ENCODE data around the gene AKT2.

The AKT2 gene

DNA sequence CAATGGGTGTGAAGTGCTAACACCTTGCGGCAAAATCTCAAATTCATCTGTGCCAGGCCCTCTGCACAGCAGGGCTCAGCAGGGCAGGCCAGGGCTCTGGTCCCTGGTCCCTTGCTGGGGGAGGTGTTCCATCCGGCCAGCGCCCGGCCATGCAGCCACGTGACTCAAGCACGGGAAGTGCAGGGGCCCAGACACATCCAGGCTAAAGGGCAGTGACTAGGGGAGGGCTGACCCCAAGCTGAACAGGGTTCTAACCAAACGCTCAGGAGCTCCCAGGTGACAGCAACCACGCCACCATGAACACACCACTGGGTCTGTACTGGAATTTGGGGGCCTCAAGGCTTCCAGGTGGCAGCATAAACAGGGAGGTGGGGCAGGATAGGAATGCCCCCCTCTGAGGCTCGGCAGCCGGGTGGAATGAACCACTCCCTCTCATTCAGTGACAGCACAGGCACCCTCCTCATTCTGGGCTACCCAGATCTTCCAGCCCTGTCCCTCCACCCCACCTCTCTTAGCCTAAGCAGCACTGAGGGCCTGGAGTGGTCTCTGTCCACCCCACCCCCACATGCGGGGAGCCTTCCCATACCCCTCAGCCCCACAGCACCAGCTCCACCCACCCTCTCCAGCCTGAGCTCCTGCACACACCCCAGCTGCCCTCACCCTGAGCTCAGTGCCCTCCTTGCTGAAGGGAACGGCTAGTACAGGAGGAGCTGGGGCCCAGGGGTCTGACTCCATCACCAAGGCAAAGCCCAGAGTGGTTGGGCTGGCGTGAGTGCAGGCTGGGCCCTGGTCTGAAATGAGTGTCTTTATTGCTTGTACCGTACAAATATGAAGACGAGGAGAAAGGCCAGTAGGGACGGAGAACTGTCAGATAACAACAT lies 53.4 kb downstream of the AKT2 start:
- Histone ChIP-seq H3K79me2 (ENCODE audit: low read length) (no peaks in the 10 kb centered on the region), H3K4me2 (ENCODE audit: low read depth, low read length) (no peak overlapping the region), H4K20me1 (ENCODE audit: insufficient read depth, low read length) (no peaks in the 10 kb centered on the region), H3K36me3 (replicated peaks; ENCODE audit: insufficient read depth, low read length) (no peaks in the 10 kb centered on the region), H3F3A (ENCODE audit: insufficient read depth, low read length) (no peaks in the 10 kb centered on the region), H3K4me1 (ENCODE audit: low read length) (no peaks in the 10 kb centered on the region), H2AFZ (ENCODE audit: low read length) (no peak overlapping the region), H3K4me3 (ENCODE audit: low read length) (no peak overlapping the region), H3K27me3 (replicated peaks; ENCODE audit: insufficient read depth, low read length) (0 out of 2 replicates have a peak, but pooled peaks cover under 1% of the 10 kb centered on the region), H3K9me3 (replicated peaks; ENCODE audit: insufficient read depth, low read length) (no peaks in the 10 kb centered on the region), H3K9ac (ENCODE audit: low read length) (no peak overlapping the region), H3K9me2 (replicated peaks; ENCODE audit: insufficient read depth, low read length) (no peaks in the 10 kb centered on the region), H3K27ac (ENCODE audit: low read length) (no peak overlapping the region)
- DNase-seq = no peak
- no peak for TF ChIP-seq EZH2 (optimal IDR thresholded peaks at IDR 0.05; ENCODE audit: low read depth, low read length)
- TF ChIP-seq, protein P1, sequence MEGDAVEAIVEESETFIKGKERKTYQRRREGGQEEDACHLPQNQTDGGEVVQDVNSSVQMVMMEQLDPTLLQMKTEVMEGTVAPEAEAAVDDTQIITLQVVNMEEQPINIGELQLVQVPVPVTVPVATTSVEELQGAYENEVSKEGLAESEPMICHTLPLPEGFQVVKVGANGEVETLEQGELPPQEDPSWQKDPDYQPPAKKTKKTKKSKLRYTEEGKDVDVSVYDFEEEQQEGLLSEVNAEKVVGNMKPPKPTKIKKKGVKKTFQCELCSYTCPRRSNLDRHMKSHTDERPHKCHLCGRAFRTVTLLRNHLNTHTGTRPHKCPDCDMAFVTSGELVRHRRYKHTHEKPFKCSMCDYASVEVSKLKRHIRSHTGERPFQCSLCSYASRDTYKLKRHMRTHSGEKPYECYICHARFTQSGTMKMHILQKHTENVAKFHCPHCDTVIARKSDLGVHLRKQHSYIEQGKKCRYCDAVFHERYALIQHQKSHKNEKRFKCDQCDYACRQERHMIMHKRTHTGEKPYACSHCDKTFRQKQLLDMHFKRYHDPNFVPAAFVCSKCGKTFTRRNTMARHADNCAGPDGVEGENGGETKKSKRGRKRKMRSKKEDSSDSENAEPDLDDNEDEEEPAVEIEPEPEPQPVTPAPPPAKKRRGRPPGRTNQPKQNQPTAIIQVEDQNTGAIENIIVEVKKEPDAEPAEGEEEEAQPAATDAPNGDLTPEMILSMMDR (IDR thresholded peaks at IDR 0.05; ENCODE audit: low read length) = no peak
- TF ChIP-seq EZH2phosphoT487 (IDR thresholded peaks at IDR 0.05; ENCODE audit: low read length) = no peak

DNA sequence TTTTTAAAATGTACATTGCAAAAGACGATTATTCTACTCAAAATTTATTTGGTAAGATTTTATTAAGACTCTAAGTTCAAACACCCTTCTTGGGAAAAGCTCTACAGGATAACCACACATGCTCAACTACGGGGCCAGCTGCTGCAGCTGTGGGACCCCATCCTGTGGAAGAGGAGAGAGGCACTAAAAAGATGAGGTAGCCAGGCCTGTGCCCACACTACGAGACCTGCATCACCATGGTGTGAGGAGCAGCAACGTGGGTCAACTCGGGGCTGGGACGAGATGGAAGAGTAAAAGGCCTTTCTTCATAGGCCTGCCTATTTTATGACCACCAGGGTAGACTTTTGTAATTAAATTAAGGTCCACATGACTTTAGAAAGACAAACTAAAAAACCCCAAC lies 54.1 kb downstream of the AKT2 start:
- no peak overlapping the region for H3K27ac ChIP-seq (ENCODE audit: low read length)
- no peak for DNase-seq
- H3K79me2 ChIP-seq (ENCODE audit: low read length) = no peaks in the 10 kb centered on the region
- H4K20me1 ChIP-seq (ENCODE audit: insufficient read depth, low read length) = no peaks in the 10 kb centered on the region
- no peaks in the 10 kb centered on the region for H3K36me3 ChIP-seq (replicated peaks; ENCODE audit: insufficient read depth, low read length)
- 0 out of 2 replicates have a peak, but pooled peaks cover 5% of the 10 kb centered on the region for H3K27me3 ChIP-seq (replicated peaks; ENCODE audit: insufficient read depth, low read length)
- no peak overlapping the region for H3K4me3 ChIP-seq (ENCODE audit: low read length)
- no peaks in the 10 kb centered on the region for H3K9me3 ChIP-seq (replicated peaks; ENCODE audit: insufficient read depth, low read length)
- H2AFZ ChIP-seq (ENCODE audit: low read length) = no peak overlapping the region
- no peak for TF ChIP-seq EZH2 (optimal IDR thresholded peaks at IDR 0.05; ENCODE audit: low read depth, low read length)
- TF ChIP-seq EZH2phosphoT487 (IDR thresholded peaks at IDR 0.05; ENCODE audit: low read length) = no peak
- TF ChIP-seq, protein P1 (IDR thresholded peaks at IDR 0.05; ENCODE audit: low read length) = no peak
- no peaks in the 10 kb centered on the region for H3K9me2 ChIP-seq (replicated peaks; ENCODE audit: insufficient read depth, low read length)
- H3K4me2 ChIP-seq (ENCODE audit: low read depth, low read length) = no peak overlapping the region
- no peaks in the 10 kb centered on the region for H3F3A ChIP-seq (ENCODE audit: insufficient read depth, low read length)
- H3K9ac ChIP-seq (ENCODE audit: low read length) = no peak overlapping the region
- no peaks in the 10 kb centered on the region for H3K4me1 ChIP-seq (ENCODE audit: low read length)

DNA sequence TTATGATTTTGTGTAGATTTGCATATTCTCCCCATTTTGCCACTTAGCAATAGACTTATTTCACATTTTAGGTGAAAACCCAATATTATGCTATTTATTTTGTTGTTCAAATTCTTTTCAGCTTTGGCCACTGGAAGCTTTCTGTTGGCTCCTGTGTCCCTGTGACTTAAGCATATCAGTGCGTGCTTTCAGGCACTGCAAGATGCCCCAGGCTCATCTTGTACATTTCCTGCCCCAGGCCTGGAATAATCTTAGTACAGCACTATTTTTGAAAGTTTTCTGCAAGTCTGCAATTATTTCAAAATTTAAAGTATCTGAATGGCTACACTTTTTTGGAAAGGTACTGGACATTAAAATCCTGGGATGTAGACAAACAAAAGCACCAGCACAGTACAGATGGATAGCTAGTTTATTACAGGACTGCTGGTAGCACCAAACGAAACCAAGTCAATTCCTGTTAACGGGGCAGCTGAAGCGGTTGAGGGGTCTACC lies 55.2 kb downstream of the AKT2 start:
- 0 out of 2 replicates have a peak, but pooled peaks cover 5% of the 10 kb centered on the region for H3K27me3 ChIP-seq (replicated peaks; ENCODE audit: insufficient read depth, low read length)
- no peak overlapping the region for H2AFZ ChIP-seq (ENCODE audit: low read length)
- no peaks in the 10 kb centered on the region for H3F3A ChIP-seq (ENCODE audit: insufficient read depth, low read length)
- H3K36me3 ChIP-seq (replicated peaks; ENCODE audit: insufficient read depth, low read length) = no peaks in the 10 kb centered on the region
- no peaks in the 10 kb centered on the region for H4K20me1 ChIP-seq (ENCODE audit: insufficient read depth, low read length)
- DNase-seq = no peak
- H3K4me1 ChIP-seq (ENCODE audit: low read length) = no peaks in the 10 kb centered on the region
- H3K9me3 ChIP-seq (replicated peaks; ENCODE audit: insufficient read depth, low read length) = no peaks in the 10 kb centered on the region
- H3K4me2 ChIP-seq (ENCODE audit: low read depth, low read length) = no peak overlapping the region
- H3K4me3 ChIP-seq (ENCODE audit: low read length) = no peak overlapping the region
- H3K27ac ChIP-seq (ENCODE audit: low read length) = no peak overlapping the region
- no peaks in the 10 kb centered on the region for H3K79me2 ChIP-seq (ENCODE audit: low read length)
- no peaks in the 10 kb centered on the region for H3K9me2 ChIP-seq (replicated peaks; ENCODE audit: insufficient read depth, low read length)
- no peak for TF ChIP-seq EZH2 (optimal IDR thresholded peaks at IDR 0.05; ENCODE audit: low read depth, low read length)
- no peak for TF ChIP-seq EZH2phosphoT487 (IDR thresholded peaks at IDR 0.05; ENCODE audit: low read length)
- TF ChIP-seq, protein P1 (IDR thresholded peaks at IDR 0.05; ENCODE audit: low read length) = no peak
- no peak overlapping the region for H3K9ac ChIP-seq (ENCODE audit: low read length)

All from MM.1S (cell line).